ENCODE data around the gene GBE1. TPM values are rescaled to one million over a fixed set of nuclear protein-coding genes. Genes with fewer than 3 reads are reported as not detected.
A peak's percentile ranks its signal among the peaks of the same experiment; 100 is the strongest.

Gene GBE1
- polyA plus RNA-seq, 1 donor from 2014 or later, result 8.7 TPM

DNA sequence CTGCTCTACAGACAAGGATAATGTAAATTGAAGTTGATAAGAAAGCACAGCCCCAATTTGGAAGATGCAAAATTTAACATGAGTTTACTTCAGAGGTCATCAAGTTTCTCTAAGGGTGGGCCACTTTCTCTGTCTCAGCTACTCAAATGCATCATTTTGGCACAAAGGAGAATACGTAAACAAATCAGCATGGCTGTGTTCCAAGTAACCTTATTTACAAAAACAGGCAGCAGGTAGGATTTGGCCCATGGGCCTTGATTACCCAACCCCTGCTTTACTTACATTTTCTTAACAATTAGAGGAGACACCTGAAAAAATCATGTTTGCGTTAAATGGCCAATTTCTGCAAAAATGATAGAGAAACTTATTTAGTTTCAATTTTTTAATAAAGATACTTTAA, 181.7 kb downstream of the GBE1 start:
- H3K36me3 Mint-ChIP-seq, result peaks cover 3% of the 10 kb centered on the region
- no peak overlapping the region for H3K4me3 Mint-ChIP-seq

DNA sequence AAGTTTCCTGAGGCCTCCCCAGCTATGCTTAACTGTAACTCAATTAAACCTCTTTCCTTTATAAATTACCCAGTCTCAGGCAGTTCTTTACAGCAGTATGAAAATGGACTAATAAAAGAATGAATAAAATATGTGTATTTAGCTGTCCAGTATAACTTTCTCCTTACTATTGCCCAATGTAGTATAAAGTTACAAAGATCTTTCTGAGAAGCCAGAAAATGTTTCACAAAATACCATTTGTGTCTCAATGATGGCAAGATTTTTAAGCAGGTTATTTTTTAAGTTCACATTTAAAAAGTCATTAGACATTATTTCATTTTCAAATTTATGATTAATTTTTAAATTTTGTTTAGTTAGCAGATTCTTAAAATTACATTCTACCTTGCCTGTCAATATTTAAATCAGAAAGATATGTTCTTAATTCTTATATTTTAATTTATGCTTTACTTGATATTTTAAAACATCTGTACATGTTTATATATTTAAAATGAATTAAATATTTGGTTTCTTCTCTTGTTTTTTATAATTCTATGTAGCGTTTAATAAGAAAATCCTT, 189.2 kb downstream of the GBE1 start:
- H3K36me3 Mint-ChIP-seq, result peaks cover 15% of the 10 kb centered on the region
- peak overlapping the region in 1 of 3 donors; percentile 24 for H3K27ac Mint-ChIP-seq
- no peak overlapping the region for H3K4me3 Mint-ChIP-seq
- no peaks in the 10 kb centered on the region for H3K4me1 Mint-ChIP-seq
- no peaks in the 10 kb centered on the region for H3K27me3 Mint-ChIP-seq
- H3K9me3 Mint-ChIP-seq, result peaks cover 0 to 3% (median 0%) of the 10 kb centered on the region in 3 donors

More for the DNA sequence above, 181.7 kb downstream of the GBE1 start:
- no peaks in the 10 kb centered on the region for H3K9me3 Mint-ChIP-seq
- no peak overlapping the region for H3K27ac Mint-ChIP-seq
- H3K4me1 Mint-ChIP-seq, result no peaks in the 10 kb centered on the region
- H3K27me3 Mint-ChIP-seq, result no peaks in the 10 kb centered on the region

DNA sequence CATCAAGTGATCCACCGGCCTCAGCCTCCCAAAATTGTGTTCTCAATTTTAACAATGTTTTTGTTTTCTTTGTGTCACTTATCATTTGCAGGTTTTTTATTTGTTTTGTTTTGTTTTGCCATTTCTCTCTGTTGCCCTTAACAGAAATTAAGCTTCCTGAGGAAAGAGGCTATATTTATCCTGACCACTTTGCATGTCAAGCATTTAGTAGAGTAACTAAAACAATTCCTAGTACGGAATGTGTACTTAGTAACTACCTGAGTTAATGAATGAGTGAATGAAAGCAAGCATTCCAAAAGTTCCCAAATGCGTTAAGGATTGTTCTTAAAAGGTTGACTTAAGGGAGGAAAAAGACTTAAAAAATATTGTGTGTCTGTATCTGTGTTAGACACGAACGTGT, 193.1 kb downstream of the GBE1 start:
- no peak overlapping the region for H3K4me3 Mint-ChIP-seq
- no peak overlapping the region for H3K27ac Mint-ChIP-seq
- H3K27me3 Mint-ChIP-seq, result no peaks in the 10 kb centered on the region
- H3K4me1 Mint-ChIP-seq, result no peaks in the 10 kb centered on the region
- peaks cover 2 to 17% (median 7%) of the 10 kb centered on the region in 3 donors for H3K9me3 Mint-ChIP-seq
- H3K36me3 Mint-ChIP-seq, result peaks cover 14% of the 10 kb centered on the region

DNA sequence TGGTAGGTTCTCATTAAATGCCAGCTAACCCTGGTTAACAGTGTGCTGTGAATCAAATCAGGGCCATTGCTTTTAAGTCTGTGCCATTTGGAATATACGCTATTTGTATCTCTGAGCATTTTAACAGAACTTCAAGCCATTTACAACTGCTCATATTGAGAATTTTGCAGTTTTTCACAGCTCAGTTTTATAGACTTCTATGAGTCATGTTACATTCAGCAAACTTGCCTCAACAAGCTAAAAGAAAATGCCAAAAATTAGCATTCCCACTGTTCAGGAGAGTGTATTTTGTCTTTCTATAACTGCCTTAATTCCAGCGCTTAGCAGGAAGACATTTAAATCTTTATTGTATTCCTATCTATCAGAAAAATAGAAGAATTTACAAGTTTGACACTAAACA, 196.4 kb downstream of the GBE1 start:
- H3K27me3 Mint-ChIP-seq, result no peaks in the 10 kb centered on the region
- H3K4me1 Mint-ChIP-seq, result peaks cover 0 to 2% (median 0%) of the 10 kb centered on the region in 3 donors
- H3K4me3 Mint-ChIP-seq, result no peak overlapping the region
- H3K27ac Mint-ChIP-seq, result no peak overlapping the region
- H3K36me3 Mint-ChIP-seq, result peaks cover 11% of the 10 kb centered on the region
- peaks cover 2 to 17% (median 7%) of the 10 kb centered on the region in 3 donors for H3K9me3 Mint-ChIP-seq

- Mint-ChIP-seq H3K4me1 (peaks cover 0 to under 1% (median 0%) of the 10 kb centered on the region in 3 donors), H3K36me3 (peaks cover 5% of the 10 kb centered on the region), H3K4me3 (no peak overlapping the region), H3K27me3 (no peaks in the 10 kb centered on the region), H3K27ac (no peak overlapping the region), H3K9me3 (no peaks in the 10 kb centered on the region)
These were observed 203.3 kb downstream of the GBE1 start for GRCh38 chr3:81558106-81558505.

DNA sequence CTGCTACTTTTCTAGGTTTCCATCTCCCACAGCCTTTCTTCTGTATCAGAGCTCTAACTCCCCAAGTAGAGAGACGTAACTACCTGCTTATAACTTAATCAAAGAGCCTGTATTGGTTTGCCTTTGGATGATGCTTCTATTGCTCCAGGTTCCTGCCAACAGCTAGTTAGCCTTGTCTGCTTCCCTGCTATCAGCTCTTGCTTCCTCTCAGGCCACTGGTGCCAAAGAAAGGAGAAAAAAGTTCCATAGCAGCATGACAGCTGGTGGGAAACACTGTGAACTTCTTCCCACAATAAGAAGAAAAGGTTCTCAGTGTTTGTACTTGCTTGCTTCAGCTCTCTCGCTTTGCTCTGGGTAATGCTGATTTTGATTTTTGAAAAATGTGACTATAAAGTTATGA, 206.6 kb downstream of the GBE1 start:
- Mint-ChIP-seq H3K9me3 (peaks cover 0 to 6% (median 5%) of the 10 kb centered on the region in 3 donors), H3K27ac (no peak overlapping the region), H3K27me3 (no peaks in the 10 kb centered on the region), H3K36me3 (peaks cover 3% of the 10 kb centered on the region), H3K4me3 (no peak overlapping the region), H3K4me1 (no peaks in the 10 kb centered on the region)

DNA sequence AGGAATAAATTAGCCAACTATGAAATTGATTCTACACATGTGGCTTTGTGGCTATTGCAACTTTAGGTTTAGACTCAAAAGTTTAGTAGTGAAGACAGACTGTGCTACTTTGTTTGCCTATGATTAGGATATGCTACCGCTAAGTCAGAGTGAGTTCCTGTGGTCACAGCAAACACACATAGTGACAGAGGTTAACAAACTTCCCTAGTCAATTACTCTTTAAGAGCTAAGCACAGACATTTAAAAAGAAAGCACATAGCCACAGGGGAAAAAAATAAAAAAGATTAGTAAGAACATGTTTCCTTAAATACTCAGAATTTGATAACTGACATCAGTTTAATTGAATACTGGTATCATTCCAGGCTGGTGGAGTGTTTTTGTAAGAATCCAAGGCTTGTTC, 207.1 kb downstream of the GBE1 start:
- H3K9me3 Mint-ChIP-seq, result peaks cover 0 to 7% (median 6%) of the 10 kb centered on the region in 3 donors
- H3K36me3 Mint-ChIP-seq, result peaks cover 4% of the 10 kb centered on the region
- no peaks in the 10 kb centered on the region for H3K27me3 Mint-ChIP-seq
- H3K4me3 Mint-ChIP-seq, result no peak overlapping the region
- H3K4me1 Mint-ChIP-seq, result no peaks in the 10 kb centered on the region
- H3K27ac Mint-ChIP-seq, result no peak overlapping the region

DNA sequence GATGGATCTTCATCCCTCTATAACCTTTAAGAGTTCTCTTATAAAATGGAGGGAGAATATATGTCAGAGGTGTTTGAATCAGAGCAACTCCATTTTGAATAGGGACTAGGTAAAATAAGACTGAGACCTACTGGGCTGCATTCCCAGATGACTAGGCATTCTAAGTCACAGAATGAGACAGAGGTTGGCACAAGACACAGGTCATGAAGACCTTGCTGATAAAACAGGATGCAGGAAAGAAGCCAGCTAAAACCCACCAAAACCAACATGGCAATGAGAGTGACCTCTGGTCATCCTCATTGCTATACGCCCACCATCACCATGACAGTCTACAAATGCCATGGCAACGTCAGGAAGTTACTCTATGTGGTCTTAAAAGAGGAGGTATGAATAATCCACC, 211.0 kb downstream of the GBE1 start:
- no peak overlapping the region for H3K4me3 Mint-ChIP-seq
- H3K4me1 Mint-ChIP-seq, result peaks cover 0 to 1% (median 0%) of the 10 kb centered on the region in 3 donors
- H3K27ac Mint-ChIP-seq, result no peak overlapping the region
- H3K36me3 Mint-ChIP-seq, result peaks cover 7% of the 10 kb centered on the region
- peaks cover 7 to 14% (median 9%) of the 10 kb centered on the region in 3 donors for H3K9me3 Mint-ChIP-seq
- no peaks in the 10 kb centered on the region for H3K27me3 Mint-ChIP-seq

DNA sequence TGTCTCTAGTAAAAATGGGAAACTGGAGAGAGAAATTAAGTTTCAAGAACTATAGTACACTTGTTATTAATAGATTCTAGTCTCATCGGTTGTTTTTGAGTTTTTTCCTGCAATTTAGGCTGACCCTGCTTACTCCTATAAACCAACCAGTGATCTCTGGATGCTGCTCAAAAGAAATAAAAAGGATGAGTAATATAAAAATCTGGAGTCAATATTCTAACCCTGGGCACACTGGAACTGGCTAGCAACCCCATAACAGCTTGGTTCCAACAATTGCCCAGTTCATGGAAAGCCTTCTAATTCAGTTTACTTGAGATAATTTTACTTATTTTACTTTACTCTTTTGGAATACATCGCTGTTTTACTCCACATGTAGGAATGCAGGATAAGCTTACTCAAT, 211.6 kb downstream of the GBE1 start:
- Mint-ChIP-seq H3K27ac (no peak overlapping the region), H3K4me1 (peaks cover 0 to 1% (median 0%) of the 10 kb centered on the region in 3 donors), H3K9me3 (peaks cover 7 to 14% (median 9%) of the 10 kb centered on the region in 3 donors), H3K4me3 (no peak overlapping the region), H3K27me3 (no peaks in the 10 kb centered on the region), H3K36me3 (peaks cover 7% of the 10 kb centered on the region)

DNA sequence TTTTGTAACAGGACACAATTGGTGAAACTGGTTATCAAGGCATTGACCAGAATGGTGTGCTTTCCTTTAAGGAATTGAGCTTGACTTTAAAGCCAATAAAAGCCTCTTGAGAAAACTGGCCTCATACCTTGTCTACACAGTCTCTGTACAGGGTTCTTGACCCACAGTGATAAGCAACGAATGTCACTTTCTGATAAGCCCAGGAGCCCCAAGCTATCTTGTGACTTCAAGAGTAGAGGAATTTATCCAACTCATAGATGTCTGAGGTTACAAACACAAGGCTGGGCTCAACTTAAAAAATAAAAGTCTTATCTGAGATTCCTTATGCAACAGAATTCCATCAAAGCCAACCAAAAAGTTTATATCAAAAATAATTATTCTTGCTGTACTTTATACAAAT, 212.1 kb downstream of the GBE1 start:
- Mint-ChIP-seq H3K27me3 (no peaks in the 10 kb centered on the region), H3K9me3 (peaks cover 7 to 14% (median 9%) of the 10 kb centered on the region in 3 donors), H3K36me3 (peaks cover 7% of the 10 kb centered on the region), H3K4me1 (peaks cover 0 to 1% (median 0%) of the 10 kb centered on the region in 3 donors), H3K27ac (no peak overlapping the region), H3K4me3 (no peak overlapping the region)

DNA sequence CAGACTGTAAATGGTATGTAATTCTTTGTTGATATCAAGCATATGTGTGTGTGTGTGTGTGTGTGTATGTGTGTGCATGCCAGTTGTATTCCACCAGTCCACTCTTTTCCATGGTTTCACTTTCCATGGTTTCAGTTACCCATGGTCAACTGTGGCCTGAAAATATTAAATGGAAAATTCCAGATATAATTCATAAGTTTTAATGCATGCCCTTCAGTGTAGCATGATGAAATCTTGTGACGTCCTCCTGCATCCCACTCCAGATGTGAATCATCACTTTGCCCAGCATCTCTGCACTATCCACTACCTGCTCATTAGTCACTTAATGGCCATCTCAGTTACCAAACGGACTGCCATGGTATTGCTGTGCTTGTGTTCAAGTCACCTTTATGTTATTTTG, 215.9 kb downstream of the GBE1 start:
- Mint-ChIP-seq H3K36me3 (peaks cover 5% of the 10 kb centered on the region), H3K9me3 (peaks cover 3 to 14% (median 5%) of the 10 kb centered on the region in 3 donors), H3K4me3 (no peak overlapping the region), H3K4me1 (peaks cover 0 to 3% (median 1%) of the 10 kb centered on the region in 3 donors), H3K27ac (no peak overlapping the region), H3K27me3 (no peaks in the 10 kb centered on the region)

- Mint-ChIP-seq H3K36me3 (peaks cover 3% of the 10 kb centered on the region), H3K9me3 (peaks cover 2 to 14% (median 3%) of the 10 kb centered on the region in 3 donors), H3K27ac (no peak overlapping the region), H3K4me3 (no peak overlapping the region), H3K27me3 (no peaks in the 10 kb centered on the region), H3K4me1 (peaks cover 0 to 3% (median 1%) of the 10 kb centered on the region in 3 donors)
These were observed 217.1 kb downstream of the GBE1 start for GRCh38 chr3:81544385-81544784.

- Mint-ChIP-seq H3K4me3 (no peak overlapping the region), H3K4me1 (peaks cover 0 to 3% (median 1%) of the 10 kb centered on the region in 3 donors), H3K36me3 (peaks cover 6% of the 10 kb centered on the region), H3K27ac (no peak overlapping the region), H3K9me3 (peaks cover 0 to 2% (median 0%) of the 10 kb centered on the region in 3 donors), H3K27me3 (no peaks in the 10 kb centered on the region)
These were observed 220.7 kb downstream of the GBE1 start for GRCh38 chr3:81540787-81541186.

- Mint-ChIP-seq H3K9me3 (peaks cover 2 to 13% (median 2%) of the 10 kb centered on the region in 3 donors), H3K36me3 (peaks cover 27% of the 10 kb centered on the region), H3K27me3 (no peaks in the 10 kb centered on the region), H3K27ac (no peak overlapping the region), H3K4me1 (peaks cover 0 to 2% (median 0%) of the 10 kb centered on the region in 3 donors), H3K4me3 (no peak overlapping the region)
These were observed 229.6 kb downstream of the GBE1 start for GRCh38 chr3:81531846-81532245.

DNA sequence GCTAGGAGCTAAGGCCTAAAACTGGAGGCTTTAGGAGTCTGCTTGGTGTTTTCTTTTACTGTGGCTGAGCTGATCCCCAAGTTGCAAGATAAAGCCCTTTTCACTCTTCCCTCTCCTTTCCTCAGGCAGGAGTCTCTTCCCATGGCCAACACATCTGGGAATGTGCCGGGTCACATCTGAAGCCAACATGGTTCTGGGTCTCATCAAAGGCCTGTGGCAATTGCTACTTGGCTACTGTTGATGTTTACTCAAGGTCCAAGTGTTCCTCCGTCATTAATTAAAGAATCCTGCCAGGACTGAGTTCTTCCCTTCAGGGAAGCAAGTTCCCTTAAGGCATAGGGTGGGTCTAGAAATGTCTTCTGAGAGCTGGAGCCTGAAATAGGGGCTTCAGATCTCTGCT, 230.2 kb downstream of the GBE1 start:
- Mint-ChIP-seq H3K4me3 (no peak overlapping the region), H3K9me3 (peaks cover 2 to 13% (median 2%) of the 10 kb centered on the region in 3 donors), H3K27ac (no peak overlapping the region), H3K4me1 (peaks cover 0 to 2% (median 0%) of the 10 kb centered on the region in 3 donors), H3K36me3 (peaks cover 25% of the 10 kb centered on the region), H3K27me3 (no peaks in the 10 kb centered on the region)
